SH-SY5Y (cell line): ENCODE data around the gene HOXA10.

ENCODE experiments used
- GATA2 ChIP-seq: IDR thresholded peaks from 2 replicates; pipeline ENCODE4 v1.6.1; 2011; ENCODE audit warnings: mild to moderate bottlenecking, low read depth, low read length
- GATA3 ChIP-seq: IDR thresholded peaks from 2 replicates; pipeline ENCODE4 v1.6.1; 2011; ENCODE audit warnings: low read depth, mild to moderate bottlenecking, low read length, moderate library complexity

GRCh38 chr7:27182861-27183681 is 9.0 kb upstream of the HOXA10 start:
- TF ChIP-seq GATA2 = no peak
- TF ChIP-seq GATA3 = no peak
